H9 (cell line): ENCODE results near the gene RUNDC1. TPM values are rescaled to one million over a fixed set of nuclear protein-coding genes. Genes with fewer than 3 reads are reported as not detected.

Source experiments
- DNase-seq: peaks from one replicate; pipeline ENCODE4 v3.0.0-alpha.2; 2017
- H2AFZ ChIP-seq: one replicate; pipeline ENCODE4 v1.6.1; 2013; ENCODE audit warnings: mild to moderate bottlenecking, low read length, control low read depth, moderate library complexity
- H2AK5ac ChIP-seq: 2 replicates; pipeline ENCODE4 v1.6.1; 2013; ENCODE audit warnings: low read length, control low read depth, mixed read lengths; ENCODE audit not compliant: insufficient read length
- H2BK120ac ChIP-seq: one replicate; pipeline ENCODE4 v1.6.1; 2013; ENCODE audit warnings: low read depth, mild to moderate bottlenecking, low read length, control low read depth, inconsistent platforms; ENCODE audit not compliant: poor library complexity, severe bottlenecking
- H2BK12ac ChIP-seq: 2 replicates; pipeline ENCODE4 v1.6.1; 2013; ENCODE audit warnings: low read length, control low read depth, mixed read lengths, low read depth; ENCODE audit not compliant: insufficient read length
- H2BK15ac ChIP-seq: 2 replicates; pipeline ENCODE4 v1.6.1; 2013; ENCODE audit warnings: low read depth, low read length, control low read depth
- H2BK20ac ChIP-seq: one replicate; pipeline ENCODE4 v1.6.1; 2013; ENCODE audit warnings: low read depth, mild to moderate bottlenecking, low read length, control low read depth, inconsistent platforms; ENCODE audit not compliant: poor library complexity, severe bottlenecking
- H2BK5ac ChIP-seq: 2 replicates; pipeline ENCODE4 v1.6.1; 2013; ENCODE audit warnings: low read length, control low read depth, mixed read lengths; ENCODE audit not compliant: insufficient read length
- H3K14ac ChIP-seq: 2 replicates; pipeline ENCODE4 v1.6.1; 2013; ENCODE audit warnings: low read length, control low read depth; ENCODE audit not compliant: insufficient read depth
- H3K18ac ChIP-seq: 2 replicates; pipeline ENCODE4 v1.6.1; 2013; ENCODE audit warnings: low read depth, mild to moderate bottlenecking, mixed read lengths, low read length, control low read depth; ENCODE audit not compliant: insufficient read length
- H3K23ac ChIP-seq: 2 replicates; pipeline ENCODE4 v1.6.1; 2013; ENCODE audit warnings: low read length, control low read depth, mixed read lengths, low read depth; ENCODE audit not compliant: insufficient read length
- H3K23me2 ChIP-seq: 2 replicates; pipeline ENCODE4 v1.6.1; 2013; ENCODE audit warnings: low read depth, mild to moderate bottlenecking, mixed read lengths, low read length, control low read depth; ENCODE audit not compliant: insufficient read length, poor library complexity, severe bottlenecking
- H3K27ac ChIP-seq: 2 replicates; pipeline ENCODE4 v1.5.1; 2013; ENCODE audit warnings: low read length, control low read depth, mixed read lengths, low read depth; ENCODE audit not compliant: insufficient read length
- H3K27me3 ChIP-seq: 2 replicates; pipeline ENCODE4 v1.6.1; 2013; ENCODE audit warnings: low read length, control low read depth, inconsistent platforms; ENCODE audit not compliant: insufficient read depth
- H3K4ac ChIP-seq: 2 replicates; pipeline ENCODE4 v1.6.1; 2013; ENCODE audit warnings: low read depth, mild to moderate bottlenecking, control low read depth, inconsistent platforms, low read length, moderate library complexity
- H3K4me1 ChIP-seq: 2 replicates; pipeline ENCODE4 v1.6.1; 2013; ENCODE audit warnings: low read length, control low read depth, inconsistent platforms; ENCODE audit not compliant: insufficient read depth
- H3K4me2 ChIP-seq: 2 replicates; pipeline ENCODE4 v1.6.1; 2013; ENCODE audit warnings: low read length, control low read depth, mixed read lengths; ENCODE audit not compliant: insufficient read length, insufficient read depth
- H3K56ac ChIP-seq: 2 replicates; pipeline ENCODE4 v1.6.1; 2013; ENCODE audit warnings: low read depth, mild to moderate bottlenecking, mixed read lengths, low read length, control low read depth; ENCODE audit not compliant: insufficient read length
- H3K79me1 ChIP-seq: 2 replicates; pipeline ENCODE4 v1.6.1; 2013; ENCODE audit warnings: low read depth, mild to moderate bottlenecking, moderate library complexity, low read length, control low read depth, inconsistent platforms; ENCODE audit not compliant: insufficient read depth, poor library complexity, severe bottlenecking
- H3K79me2 ChIP-seq: 2 replicates; pipeline ENCODE4 v1.6.1; 2013; ENCODE audit warnings: low read length, control low read depth, inconsistent platforms; ENCODE audit not compliant: insufficient read depth
- H3K9ac ChIP-seq: 2 replicates; pipeline ENCODE4 v1.6.1; 2013; ENCODE audit warnings: low read length, control low read depth, mixed read lengths; ENCODE audit not compliant: insufficient read length; ENCODE audit errors: extremely low read depth
- H3K9me3 ChIP-seq: one replicate; pipeline ENCODE4 v1.6.1; 2013; ENCODE audit warnings: low read depth, low read length, inconsistent platforms; ENCODE audit not compliant: control insufficient read depth
- H3T11ph ChIP-seq: one replicate; pipeline ENCODE4 v1.6.1; 2013; ENCODE audit warnings: mild to moderate bottlenecking, low read length, control low read depth, inconsistent platforms
- H4K20me1 ChIP-seq: one replicate; pipeline ENCODE4 v1.6.1; 2013; ENCODE audit not compliant: control insufficient read depth, insufficient read length, insufficient read depth
- H4K5ac ChIP-seq: 2 replicates; pipeline ENCODE4 v1.6.1; 2013; ENCODE audit warnings: low read depth, mild to moderate bottlenecking, mixed read lengths, low read length, control low read depth; ENCODE audit not compliant: insufficient read length
- H4K8ac ChIP-seq: replicated peaks from 2 replicates; pipeline ENCODE4 v1.6.1; 2013; ENCODE audit warnings: low read length, control low read depth, mixed read lengths, low read depth; ENCODE audit not compliant: insufficient read length
- H4K91ac ChIP-seq: 2 replicates; pipeline ENCODE4 v1.6.1; 2013; ENCODE audit warnings: low read depth, mild to moderate bottlenecking, moderate library complexity, mixed read lengths, low read length, control low read depth; ENCODE audit not compliant: insufficient read length
- H3K27ac Mint-ChIP-seq, 3 experiments: 2 replicates in 2 of 3; 3 replicates in 1 of 3; pipeline ENCODE4 v1.8.0; 2020 to 2021; ENCODE audit warnings: mixed read lengths in 3 of 3, mild to moderate bottlenecking in 1 of 3, moderate library complexity in 1 of 3
- H3K27me3 Mint-ChIP-seq: 2 replicates; pipeline ENCODE4 v1.8.0; 2021; ENCODE audit warnings: low read depth, mild to moderate bottlenecking, moderate library complexity, mixed read lengths
- H3K36me3 Mint-ChIP-seq, 3 experiments: 2 replicates in 2 of 3; 3 replicates in 1 of 3; pipeline ENCODE4 v1.8.0; 2020 to 2021; ENCODE audit warnings: low read depth in 3 of 3, mixed read lengths in 3 of 3; ENCODE audit not compliant: insufficient read depth in 1 of 3
- H3K4me1 Mint-ChIP-seq, 2 experiments: 2 replicates each; pipeline ENCODE4 v1.8.0; 2020; ENCODE audit warnings: mixed read lengths in 2 of 2
- H3K4me3 Mint-ChIP-seq, 2 experiments: 2 replicates in 1 of 2; 3 replicates in 1 of 2; pipeline ENCODE4 v1.8.0; 2020 to 2021; ENCODE audit warnings: mild to moderate bottlenecking in 2 of 2, mixed read lengths in 2 of 2, moderate library complexity in 1 of 2
- H3K9me3 Mint-ChIP-seq, 2 experiments: 2 replicates in 1 of 2; 3 replicates in 1 of 2; pipeline ENCODE4 v1.8.0; 2020; ENCODE audit warnings: mild to moderate bottlenecking in 2 of 2, mixed read lengths in 2 of 2, moderate library complexity in 1 of 2
- WGBS: extraction: QIAGEN DNeasy Blood & Tissue Kit; methylation state at CpG from one replicate; pipeline ENCODE4 v1.1.7; 2013; ENCODE audit warnings: missing lambda C conversion rate, low lambda C conversion rate, mixed read lengths; ENCODE audit not compliant: insufficient read length; ENCODE audit errors: extremely low coverage; 5-methylcytosine and 5-hydroxymethylcytosine counted together
- total RNA-seq: library from RNA; stranded (reverse); gene quantifications from 2 replicates; pipeline ENCODE4 v1.2.1, GENCODE V29; 2021
- TF ChIP-seq, protein P1 (sequence below): fragments of 200-600 bp; sonication (generic); conservative IDR thresholded peaks from 3 replicates; pipeline ENCODE4 v1.8.0; 2021; ENCODE audit warnings: antibody characterized with exemption, mild to moderate bottlenecking

Gene RUNDC1
- total RNA-seq, 1 experiment from 2014 or later, result 18.8 TPM

DNA sequence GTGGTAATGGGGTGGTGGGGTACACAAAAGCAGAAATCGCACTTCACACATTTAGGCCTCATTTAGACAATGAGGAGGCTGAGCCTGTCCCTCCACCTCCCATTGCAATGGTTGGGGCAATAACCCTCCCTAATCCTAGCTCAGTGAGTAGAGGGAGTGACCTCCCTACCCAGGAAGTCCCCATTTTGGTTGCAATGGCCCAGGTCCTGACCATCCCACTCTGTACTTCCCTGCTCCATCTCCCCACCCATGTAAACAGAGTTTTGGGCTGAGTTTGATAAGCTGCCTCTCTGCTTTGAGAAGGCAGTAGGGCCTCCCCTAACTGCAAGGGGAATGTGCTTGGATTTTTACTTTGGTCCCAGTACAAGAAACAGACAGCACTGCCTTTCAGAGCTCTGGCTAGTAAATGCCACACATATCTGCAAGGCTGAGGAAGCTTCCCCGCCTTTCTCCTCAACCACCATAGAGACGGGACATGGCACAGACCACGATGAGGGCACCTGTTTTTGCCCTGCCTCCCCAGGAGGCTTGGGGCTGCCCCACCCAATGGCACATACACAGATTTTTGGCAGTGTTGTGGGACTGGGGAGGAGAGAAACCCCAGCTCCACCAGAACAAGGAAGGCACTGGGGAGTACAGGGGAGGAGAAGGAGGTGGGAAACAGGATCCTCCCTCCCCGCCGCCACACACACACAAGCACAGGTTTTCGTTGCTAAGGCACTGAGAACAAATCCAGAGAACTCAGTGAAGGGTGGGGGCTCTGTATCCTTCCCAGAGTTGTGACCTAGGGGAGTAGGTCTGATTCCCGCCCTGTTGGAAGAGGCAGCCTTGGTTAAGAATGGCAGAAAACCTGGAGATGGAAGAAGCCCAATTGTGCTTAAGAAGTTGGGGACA lies 34.5 kb downstream of the RUNDC1 start:
- Histone ChIP-seq H3K4ac (no peak overlapping the region), H3K23me2 (no peaks in the 10 kb centered on the region), H3K23ac (no peak overlapping the region), H4K5ac (no peak overlapping the region), H2BK5ac (no peak overlapping the region), H2BK12ac (no peak overlapping the region), H2AFZ (no peak overlapping the region), H4K91ac (no peak overlapping the region), H3K14ac (no peak overlapping the region), H3K9me3 (no peaks in the 10 kb centered on the region), H3K27ac (no peak overlapping the region), H4K8ac (no peak overlapping the region), H2BK120ac (no peak overlapping the region), H3K27me3 (no peaks in the 10 kb centered on the region), H3K9ac (no peak overlapping the region), H2BK20ac (no peak overlapping the region), H2AK5ac (no peak overlapping the region), H3K4me1 (no peaks in the 10 kb centered on the region; the same call in 1 of the 2 replicates), H3K18ac (no peak overlapping the region), H3K4me2 (no peak overlapping the region), H3K79me1 (no peaks in the 10 kb centered on the region), H2BK15ac (no peak overlapping the region), H3K79me2 (no peaks in the 10 kb centered on the region), H3T11ph (no peak overlapping the region), H4K20me1 (no peaks in the 10 kb centered on the region), H3K56ac (no peak overlapping the region)
- H3K36me3 Mint-ChIP-seq, result peaks cover 11 to 46% (median 44%) of the 10 kb centered on the region in 3 experiments; a peak in 6 of 7 replicates
- no CpG with 5 or more reads among the region's 8 CpGs for WGBS
- peak overlapping the region in 1 of 2 experiments; percentile 7; a peak in 2 of 5 replicates for H3K4me3 Mint-ChIP-seq
- DNase-seq, result no peak
- no peaks in the 10 kb centered on the region for H3K27me3 Mint-ChIP-seq
- TF ChIP-seq, protein P1, sequence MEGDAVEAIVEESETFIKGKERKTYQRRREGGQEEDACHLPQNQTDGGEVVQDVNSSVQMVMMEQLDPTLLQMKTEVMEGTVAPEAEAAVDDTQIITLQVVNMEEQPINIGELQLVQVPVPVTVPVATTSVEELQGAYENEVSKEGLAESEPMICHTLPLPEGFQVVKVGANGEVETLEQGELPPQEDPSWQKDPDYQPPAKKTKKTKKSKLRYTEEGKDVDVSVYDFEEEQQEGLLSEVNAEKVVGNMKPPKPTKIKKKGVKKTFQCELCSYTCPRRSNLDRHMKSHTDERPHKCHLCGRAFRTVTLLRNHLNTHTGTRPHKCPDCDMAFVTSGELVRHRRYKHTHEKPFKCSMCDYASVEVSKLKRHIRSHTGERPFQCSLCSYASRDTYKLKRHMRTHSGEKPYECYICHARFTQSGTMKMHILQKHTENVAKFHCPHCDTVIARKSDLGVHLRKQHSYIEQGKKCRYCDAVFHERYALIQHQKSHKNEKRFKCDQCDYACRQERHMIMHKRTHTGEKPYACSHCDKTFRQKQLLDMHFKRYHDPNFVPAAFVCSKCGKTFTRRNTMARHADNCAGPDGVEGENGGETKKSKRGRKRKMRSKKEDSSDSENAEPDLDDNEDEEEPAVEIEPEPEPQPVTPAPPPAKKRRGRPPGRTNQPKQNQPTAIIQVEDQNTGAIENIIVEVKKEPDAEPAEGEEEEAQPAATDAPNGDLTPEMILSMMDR, result no peak
- H3K27ac Mint-ChIP-seq, result peak overlapping the region; percentile 56 to 85 (median 85)
- no peaks in the 10 kb centered on the region for H3K9me3 Mint-ChIP-seq
- H3K4me1 Mint-ChIP-seq, result peaks cover 26 to 54% of the 10 kb centered on the region in 2 experiments
